Neural cell (in vitro differentiated cells): ENCODE results near the gene MYL6B. TPM values are rescaled to one million over a fixed set of nuclear protein-coding genes. Genes with fewer than 3 reads are reported as not detected.

Experiments
- H2AFZ ChIP-seq: fragments of 200-600, 300-800 bp; sonication (generic), shearing (Covaris generic); 2 replicates; pipeline ENCODE4 v1.6.0; 2014; ENCODE audit warnings: low read depth, mild to moderate bottlenecking, antibody characterized with exemption, low read length, moderate library complexity
- H3F3A ChIP-seq: fragments of 200-600 bp; shearing (Covaris generic); 2 replicates; pipeline ENCODE4 v1.6.1; 2016; ENCODE audit warnings: mild to moderate bottlenecking, moderate library complexity, mixed read lengths, antibody characterized with exemption, low read length; ENCODE audit not compliant: insufficient read depth, poor library complexity, severe bottlenecking
- H3K27ac ChIP-seq: fragments of 200-600, 300-800 bp; sonication (generic), shearing (Covaris generic); 2 replicates; pipeline ENCODE4 v1.5.1; 2014; ENCODE audit warnings: mild to moderate bottlenecking, low read length, moderate library complexity
- H3K27me3 ChIP-seq: fragments of 300-800, 200-600 bp; sonication (generic), shearing (Covaris generic); 2 replicates; pipeline ENCODE4 v1.6.0; 2014; ENCODE audit warnings: mild to moderate bottlenecking, low read depth, low read length, moderate library complexity; ENCODE audit not compliant: insufficient read depth
- H3K36me3 ChIP-seq: fragments of 300-800, 200-600 bp; sonication (generic), shearing (Covaris generic); 2 replicates; pipeline ENCODE4 v1.5.1; 2014; ENCODE audit warnings: mild to moderate bottlenecking, antibody characterized with exemption, low read length, moderate library complexity; ENCODE audit not compliant: insufficient read depth
- H3K4me2 ChIP-seq: fragments of 300-800, 200-600 bp; sonication (generic), shearing (Covaris generic); 2 replicates; pipeline ENCODE4 v1.6.0; 2014; ENCODE audit warnings: mild to moderate bottlenecking, low read length
- H3K4me3 ChIP-seq: fragments of 300-800, 200-600 bp; sonication (generic), shearing (Covaris generic); 2 replicates; pipeline ENCODE4 v1.5.1; 2014; ENCODE audit warnings: mild to moderate bottlenecking, low read length, moderate library complexity
- H3K79me2 ChIP-seq: fragments of 200-600 bp; shearing (Covaris generic); replicated peaks from 2 replicates; pipeline ENCODE4 v1.6.0; 2014; ENCODE audit warnings: mild to moderate bottlenecking, low read length, moderate library complexity; ENCODE audit not compliant: insufficient read depth
- H3K9ac ChIP-seq: fragments of 300-800, 200-600 bp; sonication (generic), shearing (Covaris generic); 2 replicates; pipeline ENCODE4 v1.6.1; 2016; ENCODE audit warnings: mild to moderate bottlenecking, low read length, mixed read lengths
- H3K9me2 ChIP-seq: fragments of 200-600 bp; shearing (Covaris generic); 2 replicates; pipeline ENCODE4 v1.6.1; 2016; ENCODE audit warnings: mild to moderate bottlenecking, low read length, mixed read lengths; ENCODE audit not compliant: insufficient read depth
- H3K9me3 ChIP-seq: fragments of 200-600, 300-800 bp; sonication (generic), shearing (Covaris generic); 2 replicates; pipeline ENCODE4 v1.6.1; 2016; ENCODE audit warnings: mild to moderate bottlenecking, mixed run types, low read length, moderate library complexity, mixed read lengths
- H4K20me1 ChIP-seq: fragments of 200-600 bp; shearing (Covaris generic); 2 replicates; pipeline ENCODE4 v1.6.1; 2016; ENCODE audit warnings: mild to moderate bottlenecking, mixed run types; ENCODE audit not compliant: insufficient read depth
- CTCF ChIP-seq: fragments of 450-650 bp; IDR thresholded peaks from 2 replicates; pipeline ENCODE4 v1.5.1; 2014; ENCODE audit warnings: antibody characterized with exemption, mild to moderate bottlenecking, moderate library complexity; ENCODE audit not compliant: poor library complexity, severe bottlenecking
- EP300 ChIP-seq: fragments of 450-650 bp; conservative IDR thresholded peaks from 2 replicates; pipeline ENCODE4 v1.6.1; 2014; ENCODE audit warnings: antibody characterized with exemption, mild to moderate bottlenecking, moderate library complexity; ENCODE audit not compliant: poor library complexity, severe bottlenecking
- EZH2 ChIP-seq: fragments of 200-600, 300-800 bp; shearing (Covaris generic), sonication (generic); IDR thresholded peaks from 2 replicates; pipeline ENCODE4 v1.6.1; 2014; ENCODE audit warnings: antibody characterized with exemption, low read length, borderline replicate concordance, mild to moderate bottlenecking; ENCODE audit not compliant: insufficient read depth, poor library complexity, severe bottlenecking
- MXI1 ChIP-seq: fragments of 450-650 bp; conservative IDR thresholded peaks from 2 replicates; pipeline ENCODE4 v1.6.1; 2014; ENCODE audit warnings: antibody characterized with exemption, mild to moderate bottlenecking; ENCODE audit not compliant: poor library complexity, severe bottlenecking
- POLR2AphosphoS5 ChIP-seq: IDR thresholded peaks from 2 replicates; pipeline ENCODE4 v1.6.1; 2012
- RAD21 ChIP-seq: fragments of 450-650 bp; conservative IDR thresholded peaks from 2 replicates; pipeline ENCODE4 v1.6.1; 2014; ENCODE audit warnings: antibody characterized with exemption, mild to moderate bottlenecking, moderate library complexity
- SMC3 ChIP-seq: fragments of 450-650 bp; conservative IDR thresholded peaks from 2 replicates; pipeline ENCODE4 v1.6.1; 2014; ENCODE audit warnings: antibody characterized with exemption, mild to moderate bottlenecking, moderate library complexity; ENCODE audit not compliant: poor library complexity
- TAF1 ChIP-seq: IDR thresholded peaks from 2 replicates; pipeline ENCODE4 v1.6.1; 2012; ENCODE audit warnings: low read depth
- polyA plus RNA-seq: library from polyadenylated mRNA; depleted of rRNA; stranded (reverse); fragments of >200 nt; gene quantifications from 2 replicates; pipeline ENCODE4 v1.2.3, GENCODE V29; 2014
- TF ChIP-seq, protein P1 (sequence below): IDR thresholded peaks from 2 replicates; pipeline ENCODE4 v1.6.1; 2012; ENCODE audit warnings: borderline replicate concordance

MYL6B gene
- polyA plus RNA-seq, 1 donor from 2014 or later = 376 TPM

- Histone ChIP-seq H3K9ac (no peak overlapping the region), H3F3A (peaks cover 5% of the 10 kb centered on the region), H3K9me2 (no peaks in the 10 kb centered on the region), H3K4me2 (no peak overlapping the region), H3K27ac (no peak overlapping the region), H3K79me2 (peaks cover 26% of the 10 kb centered on the region), H3K36me3 (peaks cover 13% of the 10 kb centered on the region), H3K27me3 (no peaks in the 10 kb centered on the region), H3K4me3 (peak overlapping the region; percentile 79), H3K9me3 (no peaks in the 10 kb centered on the region), H4K20me1 (peaks cover 5% of the 10 kb centered on the region), H2AFZ (no peak overlapping the region)
- no peak for TF ChIP-seq CTCF
- no peak for TF ChIP-seq EZH2
- TF ChIP-seq, protein P1, sequence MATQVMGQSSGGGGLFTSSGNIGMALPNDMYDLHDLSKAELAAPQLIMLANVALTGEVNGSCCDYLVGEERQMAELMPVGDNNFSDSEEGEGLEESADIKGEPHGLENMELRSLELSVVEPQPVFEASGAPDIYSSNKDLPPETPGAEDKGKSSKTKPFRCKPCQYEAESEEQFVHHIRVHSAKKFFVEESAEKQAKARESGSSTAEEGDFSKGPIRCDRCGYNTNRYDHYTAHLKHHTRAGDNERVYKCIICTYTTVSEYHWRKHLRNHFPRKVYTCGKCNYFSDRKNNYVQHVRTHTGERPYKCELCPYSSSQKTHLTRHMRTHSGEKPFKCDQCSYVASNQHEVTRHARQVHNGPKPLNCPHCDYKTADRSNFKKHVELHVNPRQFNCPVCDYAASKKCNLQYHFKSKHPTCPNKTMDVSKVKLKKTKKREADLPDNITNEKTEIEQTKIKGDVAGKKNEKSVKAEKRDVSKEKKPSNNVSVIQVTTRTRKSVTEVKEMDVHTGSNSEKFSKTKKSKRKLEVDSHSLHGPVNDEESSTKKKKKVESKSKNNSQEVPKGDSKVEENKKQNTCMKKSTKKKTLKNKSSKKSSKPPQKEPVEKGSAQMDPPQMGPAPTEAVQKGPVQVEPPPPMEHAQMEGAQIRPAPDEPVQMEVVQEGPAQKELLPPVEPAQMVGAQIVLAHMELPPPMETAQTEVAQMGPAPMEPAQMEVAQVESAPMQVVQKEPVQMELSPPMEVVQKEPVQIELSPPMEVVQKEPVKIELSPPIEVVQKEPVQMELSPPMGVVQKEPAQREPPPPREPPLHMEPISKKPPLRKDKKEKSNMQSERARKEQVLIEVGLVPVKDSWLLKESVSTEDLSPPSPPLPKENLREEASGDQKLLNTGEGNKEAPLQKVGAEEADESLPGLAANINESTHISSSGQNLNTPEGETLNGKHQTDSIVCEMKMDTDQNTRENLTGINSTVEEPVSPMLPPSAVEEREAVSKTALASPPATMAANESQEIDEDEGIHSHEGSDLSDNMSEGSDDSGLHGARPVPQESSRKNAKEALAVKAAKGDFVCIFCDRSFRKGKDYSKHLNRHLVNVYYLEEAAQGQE = no peak
- no peak for TF ChIP-seq TAF1
- TF ChIP-seq POLR2AphosphoS5 = no peak
- TF ChIP-seq MXI1 = no peak
- TF ChIP-seq EP300 = no peak
- no peak for TF ChIP-seq SMC3
- no peak for TF ChIP-seq RAD21
These were observed 9.4 kb downstream of the MYL6B start for GRCh38 chr12:56161690-56162351.

GRCh38 chr12:56162468-56163290 lies 10.3 kb downstream of the MYL6B start:
- Histone ChIP-seq H2AFZ (no peak overlapping the region), H3K27ac (no peak overlapping the region), H3K27me3 (no peaks in the 10 kb centered on the region), H3K9ac (no peak overlapping the region), H3K4me3 (no peak overlapping the region), H3K9me2 (no peaks in the 10 kb centered on the region), H3K9me3 (no peaks in the 10 kb centered on the region), H3K79me2 (peaks cover 26% of the 10 kb centered on the region), H3F3A (peaks cover 5% of the 10 kb centered on the region), H3K4me2 (no peak overlapping the region), H3K36me3 (peaks cover 13% of the 10 kb centered on the region), H4K20me1 (peaks cover 5% of the 10 kb centered on the region)
- TF ChIP-seq TAF1 (no peak), SMC3 (no peak), POLR2AphosphoS5 (no peak), CTCF (no peak), RAD21 (no peak), EP300 (no peak), MXI1 (no peak), EZH2 (no peak)
- TF ChIP-seq, protein P1 = no peak
